BE2C (cell line): ENCODE data around the gene SH3GL1.

ENCODE experiments used
- DNase-seq: peaks from one replicate; pipeline ENCODE4 v3.0.0-alpha.2; 2020
- H3K27me3 ChIP-seq: fragments of 250-450 bp; sonication (Bioruptor Pico); 2 replicates; pipeline ENCODE4 v1.5.1; 2020; ENCODE audit warnings: mild to moderate bottlenecking
- H3K36me3 ChIP-seq: fragments of 250-450 bp; sonication (Bioruptor Pico); 2 replicates; pipeline ENCODE4 v1.5.1; 2020; ENCODE audit warnings: mild to moderate bottlenecking
- H3K4me1 ChIP-seq: fragments of 250-450 bp; sonication (Bioruptor Pico); 2 replicates; pipeline ENCODE4 v1.5.1; 2020
- H3K4me3 ChIP-seq: 2 replicates; pipeline ENCODE4 v1.5.1; 2011; ENCODE audit warnings: low read depth, low read length
- H3K9me3 ChIP-seq: fragments of 250-450 bp; sonication (Bioruptor Pico); 2 replicates; pipeline ENCODE4 v1.5.1; 2020
- CTCF ChIP-seq: IDR thresholded peaks from 2 replicates; pipeline ENCODE4 v1.5.1; 2012; ENCODE audit warnings: mild to moderate bottlenecking, low read depth, low read length

The SH3GL1 gene

GRCh38 chr19:4328243-4328990 lies 71.9 kb downstream of the SH3GL1 start:
- TF ChIP-seq CTCF, result no peak
- Histone ChIP-seq H3K4me1 (peaks cover 2% of the 10 kb centered on the region), H3K36me3 (no peaks in the 10 kb centered on the region), H3K4me3 (peak overlapping the region; percentile 33), H3K9me3 (peaks cover 4% of the 10 kb centered on the region; the same call in 1 of the 2 replicates), H3K27me3 (no peaks in the 10 kb centered on the region)
- DNase-seq, result peak; percentile 94

GRCh38 chr19:4327877-4328242 lies 72.5 kb downstream of the SH3GL1 start:
- H3K4me3 ChIP-seq, result no peak overlapping the region
- no peak for TF ChIP-seq CTCF
- no peaks in the 10 kb centered on the region for H3K27me3 ChIP-seq
- no peak for DNase-seq
- no peaks in the 10 kb centered on the region for H3K36me3 ChIP-seq
- peaks cover 4% of the 10 kb centered on the region; the same call in 1 of the 2 replicates for H3K9me3 ChIP-seq
- peaks cover 2% of the 10 kb centered on the region for H3K4me1 ChIP-seq

- Histone ChIP-seq H3K9me3 (peaks cover 4% of the 10 kb centered on the region; the same call in 1 of the 2 replicates), H3K27me3 (no peaks in the 10 kb centered on the region), H3K36me3 (no peaks in the 10 kb centered on the region), H3K4me3 (no peak overlapping the region), H3K4me1 (peaks cover 2% of the 10 kb centered on the region)
- no peak for TF ChIP-seq CTCF
- peak; percentile 83 for DNase-seq
Observed at GRCh38 chr19:4327252-4327876, 73.0 kb downstream of the SH3GL1 start.

- no peak overlapping the region for H3K4me3 ChIP-seq
- H3K36me3 ChIP-seq, result no peaks in the 10 kb centered on the region
- no peaks in the 10 kb centered on the region for H3K27me3 ChIP-seq
- peaks cover 4% of the 10 kb centered on the region; the same call in 1 of the 2 replicates for H3K9me3 ChIP-seq
- peaks cover 2% of the 10 kb centered on the region for H3K4me1 ChIP-seq
- TF ChIP-seq CTCF, result no peak
- DNase-seq, result no peak
Observed at GRCh38 chr19:4326837-4327251, 73.5 kb downstream of the SH3GL1 start.

GRCh38 chr19:4326215-4326836 lies 74.0 kb downstream of the SH3GL1 start:
- H3K27me3 ChIP-seq, result no peaks in the 10 kb centered on the region
- TF ChIP-seq CTCF, result no peak
- H3K4me3 ChIP-seq, result no peak overlapping the region
- no peak for DNase-seq
- H3K36me3 ChIP-seq, result no peaks in the 10 kb centered on the region
- H3K4me1 ChIP-seq, result peaks cover 2% of the 10 kb centered on the region
- peaks cover 4% of the 10 kb centered on the region; the same call in 1 of the 2 replicates for H3K9me3 ChIP-seq

GRCh38 chr19:4324228-4324627 lies 76.1 kb downstream of the SH3GL1 start:
- no peak overlapping the region for H3K4me3 ChIP-seq
- TF ChIP-seq CTCF, result no peak
- H3K27me3 ChIP-seq, result no peaks in the 10 kb centered on the region
- peaks cover 4% of the 10 kb centered on the region; the same call in 1 of the 2 replicates for H3K9me3 ChIP-seq
- H3K4me1 ChIP-seq, result peaks cover 2% of the 10 kb centered on the region
- no peak for DNase-seq
- no peaks in the 10 kb centered on the region for H3K36me3 ChIP-seq
